ENCODE data around the gene TC2N. TPM values are rescaled to one million over a fixed set of nuclear protein-coding genes. Genes with fewer than 3 reads are reported as not detected.
"Not testable (repeated sequence)": the region's sequence is repeated elsewhere in the genome, so short reads cannot be mapped to it uniquely, and the experiment has no call there.

The TC2N gene
- total RNA-seq, 2 experiments from 2014 or later = 163 to 181 TPM

GRCh38 chr14:91854327-91854934 is 12.9 kb downstream of the TC2N start:
- H3K9me3 Mint-ChIP-seq = no peaks in the 10 kb centered on the region
- H3K27me3 Mint-ChIP-seq = no peaks in the 10 kb centered on the region
- H3K4me1 Mint-ChIP-seq = peaks cover 21% of the 10 kb centered on the region
- no peak overlapping the region for H3K4me3 Mint-ChIP-seq
- H3K27ac Mint-ChIP-seq = no peak overlapping the region
- no peak for ATAC-seq (ENCODE audit: low read depth)
- POLR2A ChIA-PET = no interaction called here
- peaks cover 52% of the 10 kb centered on the region for H3K36me3 Mint-ChIP-seq
- DNase-seq = no peak

- H3K27me3 Mint-ChIP-seq = no peaks in the 10 kb centered on the region
- H3K4me3 Mint-ChIP-seq = no peak overlapping the region
- H3K36me3 Mint-ChIP-seq = peaks cover 49% of the 10 kb centered on the region
- POLR2A ChIA-PET = no interaction called here
- no peak overlapping the region for H3K27ac Mint-ChIP-seq
- DNase-seq (no peak), ATAC-seq (ENCODE audit: low read depth) (no peak)
- peaks cover 2% of the 10 kb centered on the region for H3K9me3 Mint-ChIP-seq
- peaks cover 10% of the 10 kb centered on the region for H3K4me1 Mint-ChIP-seq
Measured at GRCh38 chr14:91851563-91851962, 15.8 kb downstream of the TC2N start.

GRCh38 chr14:91848504-91849001 is 18.8 kb downstream of the TC2N start:
- DNase-seq (no peak), ATAC-seq (ENCODE audit: low read depth) (no peak)
- H3K27ac Mint-ChIP-seq = no peak overlapping the region
- peaks cover 42% of the 10 kb centered on the region for H3K36me3 Mint-ChIP-seq
- no peaks in the 10 kb centered on the region for H3K27me3 Mint-ChIP-seq
- H3K4me1 Mint-ChIP-seq = peaks cover 1% of the 10 kb centered on the region
- no peak overlapping the region for H3K4me3 Mint-ChIP-seq
- POLR2A ChIA-PET = interaction anchor here (0.7 kb wide), 1 partner anchor 11 kb away, joined by 3 read pairs; no protein-coding TSS in a partner anchor
- peaks cover 2% of the 10 kb centered on the region for H3K9me3 Mint-ChIP-seq

DNA sequence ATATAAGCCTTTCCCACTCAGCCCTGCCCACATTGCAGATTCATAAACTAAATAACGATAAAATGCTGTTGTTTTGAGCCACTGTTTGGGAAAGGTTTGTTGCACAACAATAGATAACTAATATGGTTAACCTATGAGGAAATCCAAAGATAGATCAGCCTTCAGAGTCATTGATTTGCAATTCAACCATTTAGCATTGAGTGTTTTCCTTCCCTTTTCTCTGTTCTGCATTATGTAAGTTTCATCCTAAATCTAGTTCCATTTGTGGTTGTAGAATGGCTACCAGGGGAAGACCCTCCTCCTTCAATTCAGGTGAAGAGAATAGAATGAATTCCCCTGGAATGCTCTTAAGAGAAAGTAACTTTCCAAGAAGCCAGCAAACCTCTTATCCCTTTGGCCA is 19.6 kb downstream of the TC2N start:
- H3K27ac Mint-ChIP-seq = no peak overlapping the region
- no peak overlapping the region for H3K4me3 Mint-ChIP-seq
- no peaks in the 10 kb centered on the region for H3K27me3 Mint-ChIP-seq
- peaks cover 49% of the 10 kb centered on the region for H3K36me3 Mint-ChIP-seq
- H3K9me3 Mint-ChIP-seq = peaks cover 2% of the 10 kb centered on the region
- ATAC-seq (ENCODE audit: low read depth) (no peak), DNase-seq (no peak)
- POLR2A ChIA-PET = no interaction called here
- peaks cover 1% of the 10 kb centered on the region for H3K4me1 Mint-ChIP-seq

- H3K4me1 Mint-ChIP-seq = peaks cover 3% of the 10 kb centered on the region
- H3K27me3 Mint-ChIP-seq = no peaks in the 10 kb centered on the region
- no peak overlapping the region for H3K27ac Mint-ChIP-seq
- ATAC-seq (ENCODE audit: low read depth) (no peak), DNase-seq (no peak)
- no peak overlapping the region for H3K4me3 Mint-ChIP-seq
- POLR2A ChIA-PET = interaction anchor here (1.1 kb wide), 1 partner anchor 17 kb away, joined by 5 read pairs; no protein-coding TSS in a partner anchor
- peaks cover 2% of the 10 kb centered on the region for H3K9me3 Mint-ChIP-seq
- H3K36me3 Mint-ChIP-seq = peaks cover 47% of the 10 kb centered on the region
Measured at GRCh38 chr14:91845652-91846051, 21.7 kb downstream of the TC2N start.

- not testable (repeated sequence) for H3K27ac Mint-ChIP-seq, H3K4me1 Mint-ChIP-seq
- H3K36me3 Mint-ChIP-seq = peaks cover 49% of the 10 kb centered on the region
Measured at GRCh38 chr14:91845056-91845455, 22.3 kb downstream of the TC2N start.

GRCh38 chr14:91844029-91844428 is 23.3 kb downstream of the TC2N start:
- Mint-ChIP-seq H3K27ac (no peak overlapping the region), H3K4me1 (peaks cover 13% of the 10 kb centered on the region), H3K27me3 (no peaks in the 10 kb centered on the region), H3K9me3 (peaks cover 4% of the 10 kb centered on the region), H3K4me3 (no peak overlapping the region), H3K36me3 (peaks cover 51% of the 10 kb centered on the region)
- DNase-seq (no peak), ATAC-seq (ENCODE audit: low read depth) (no peak)
- POLR2A ChIA-PET = interaction anchor here (0.7 kb wide), 1 partner anchor 26 kb away, joined by 3 read pairs; no protein-coding TSS in a partner anchor

More at GRCh38 chr14:91845056-91845455, 22.3 kb downstream of the TC2N start:
- POLR2A ChIA-PET = interaction anchor here (1.1 kb wide), 1 partner anchor 18 kb away, joined by 5 read pairs; no protein-coding TSS in a partner anchor
- not testable (repeated sequence) for H3K27me3 Mint-ChIP-seq; H3K4me3 Mint-ChIP-seq; DNase-seq; ATAC-seq (ENCODE audit: low read depth); H3K9me3 Mint-ChIP-seq

DNA sequence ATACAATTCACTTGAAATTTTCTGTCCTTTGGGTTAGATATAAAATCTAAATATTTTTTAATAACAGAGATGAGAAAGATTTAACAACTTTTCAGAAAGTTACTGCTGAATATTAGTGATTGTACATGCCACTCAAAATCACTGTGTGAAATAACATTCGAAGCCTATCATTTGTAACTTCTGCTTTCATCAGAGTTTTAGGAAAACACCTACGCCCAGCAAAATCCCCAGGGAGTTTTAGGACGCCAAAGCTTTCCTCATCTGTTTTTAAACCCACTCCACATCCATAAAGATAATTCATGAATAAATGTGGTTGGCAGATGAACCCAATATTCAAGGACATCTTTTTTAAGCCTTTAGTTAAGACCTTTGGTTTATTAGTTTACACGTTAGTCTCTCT is 23.9 kb downstream of the TC2N start:
- Mint-ChIP-seq H3K4me3 (no peak overlapping the region), H3K4me1 (peaks cover 19% of the 10 kb centered on the region), H3K36me3 (peaks cover 51% of the 10 kb centered on the region)

GRCh38 chr14:91841065-91841464 is 26.3 kb downstream of the TC2N start:
- POLR2A ChIA-PET = no interaction called here
- H3K9me3 Mint-ChIP-seq = peaks cover 3% of the 10 kb centered on the region
- no peak for ATAC-seq (ENCODE audit: low read depth)
- H3K4me3 Mint-ChIP-seq = no peak overlapping the region
- no peaks in the 10 kb centered on the region for H3K27me3 Mint-ChIP-seq
- H3K27ac Mint-ChIP-seq = no peak overlapping the region
- H3K36me3 Mint-ChIP-seq = peaks cover 48% of the 10 kb centered on the region
- peaks cover 29% of the 10 kb centered on the region for H3K4me1 Mint-ChIP-seq
- no peak for DNase-seq

More for the DNA sequence above, 23.9 kb downstream of the TC2N start:
- POLR2A ChIA-PET = no interaction called here
- no peak for ATAC-seq (ENCODE audit: low read depth)
- Mint-ChIP-seq H3K27ac (no peak overlapping the region), H3K27me3 (no peaks in the 10 kb centered on the region), H3K9me3 (peaks cover 3% of the 10 kb centered on the region)
- DNase-seq = no peak

- Mint-ChIP-seq H3K27me3 (peaks cover 8% of the 10 kb centered on the region), H3K27ac (no peak overlapping the region), H3K9me3 (peaks cover 3% of the 10 kb centered on the region), H3K4me3 (no peak overlapping the region), H3K36me3 (peaks cover 47% of the 10 kb centered on the region), H3K4me1 (peaks cover 36% of the 10 kb centered on the region)
- DNase-seq (no peak), ATAC-seq (ENCODE audit: low read depth) (no peak)
- POLR2A ChIA-PET = interaction anchor here (1.6 kb wide), 1 partner anchor 28 kb away, joined by 4 read pairs; the partner anchor contains the start of gene TC2N
Measured at GRCh38 chr14:91839749-91840148, 27.6 kb downstream of the TC2N start.

DNA sequence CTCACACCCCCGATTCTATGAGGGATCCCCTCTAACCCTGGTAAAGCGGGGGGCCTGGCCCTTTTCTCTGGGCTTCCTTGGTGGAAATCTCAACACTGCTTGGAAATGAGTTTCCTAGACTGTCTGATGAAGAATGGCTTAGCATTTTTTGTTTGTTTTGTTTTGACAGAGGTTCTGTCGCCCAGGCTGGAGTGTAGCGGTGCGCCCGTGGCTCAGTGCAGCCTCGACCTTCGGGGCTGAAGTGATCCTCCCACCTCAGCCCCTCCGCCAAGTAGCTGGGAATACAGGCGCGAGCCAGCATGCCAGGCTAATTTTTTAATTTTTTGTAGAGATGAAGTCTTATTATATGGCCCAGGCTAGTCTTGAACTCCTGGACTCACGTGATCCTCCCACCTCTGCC is 30.3 kb downstream of the TC2N start:
- Mint-ChIP-seq H3K36me3 (peaks cover 41% of the 10 kb centered on the region), H3K4me1 (peaks cover 46% of the 10 kb centered on the region), H3K27ac (peak overlapping the region; percentile 28), H3K9me3 (peaks cover 3% of the 10 kb centered on the region), H3K27me3 (peaks cover 18% of the 10 kb centered on the region), H3K4me3 (peak overlapping the region; percentile 92)
- DNase-seq = no peak
- POLR2A ChIA-PET = no interaction called here
- ATAC-seq (ENCODE audit: low read depth) = no peak

DNA sequence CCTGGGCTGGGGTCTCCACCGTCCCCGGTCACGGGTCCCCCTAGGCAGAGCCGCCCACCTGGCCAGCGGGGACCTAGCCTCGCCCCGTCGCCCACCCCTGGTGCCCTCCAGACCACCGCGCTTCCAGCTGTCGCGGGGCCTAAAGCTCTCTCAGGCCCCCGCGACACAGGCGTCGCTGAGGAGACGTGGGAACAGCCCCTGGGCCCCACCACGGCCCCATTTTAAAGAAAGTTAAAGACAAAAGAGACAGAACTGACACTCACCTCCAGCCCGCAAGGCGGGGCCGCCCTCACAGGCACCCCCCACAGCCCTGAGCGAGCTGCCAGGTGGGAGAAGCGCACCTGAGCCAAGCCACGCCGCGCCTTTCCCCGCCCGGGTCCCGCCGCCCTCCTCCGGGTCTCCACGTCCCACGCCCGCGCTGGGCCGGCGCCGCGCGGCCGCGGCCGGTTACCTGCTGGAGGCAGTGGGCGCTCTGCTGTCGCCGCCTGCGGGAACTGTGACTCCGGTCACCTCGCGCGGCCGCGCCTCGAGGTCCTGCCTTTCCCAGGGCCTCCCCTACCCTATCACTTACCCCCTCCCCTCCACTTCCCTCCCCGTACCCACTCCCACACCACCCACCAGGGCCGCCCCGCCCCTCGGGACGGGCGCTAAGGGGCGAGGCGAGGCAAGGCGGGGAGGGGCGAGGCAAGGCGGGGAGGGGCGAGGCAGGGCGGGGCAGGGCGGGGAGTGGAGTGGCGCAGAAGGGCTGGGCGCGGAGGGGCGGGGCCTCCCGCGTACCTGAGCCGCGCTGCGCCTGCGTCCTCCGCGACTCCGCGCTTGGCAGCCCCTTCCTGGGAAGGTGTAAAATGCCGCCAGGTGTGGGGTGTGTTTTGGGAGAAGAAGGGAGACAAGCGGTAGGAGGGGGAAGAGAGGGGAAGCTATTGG is 31.2 kb downstream of the TC2N start:
- Mint-ChIP-seq H3K27ac (peak overlapping the region; percentile 77), H3K36me3 (peaks cover 33% of the 10 kb centered on the region)
- POLR2A ChIA-PET = interaction anchor here (0.9 to 1.6 kb wide), 5 partner anchors 31 to 121 kb away, joined by 3 to 11 read pairs (median 3); partner anchors contain the start of gene TC2N

DNA sequence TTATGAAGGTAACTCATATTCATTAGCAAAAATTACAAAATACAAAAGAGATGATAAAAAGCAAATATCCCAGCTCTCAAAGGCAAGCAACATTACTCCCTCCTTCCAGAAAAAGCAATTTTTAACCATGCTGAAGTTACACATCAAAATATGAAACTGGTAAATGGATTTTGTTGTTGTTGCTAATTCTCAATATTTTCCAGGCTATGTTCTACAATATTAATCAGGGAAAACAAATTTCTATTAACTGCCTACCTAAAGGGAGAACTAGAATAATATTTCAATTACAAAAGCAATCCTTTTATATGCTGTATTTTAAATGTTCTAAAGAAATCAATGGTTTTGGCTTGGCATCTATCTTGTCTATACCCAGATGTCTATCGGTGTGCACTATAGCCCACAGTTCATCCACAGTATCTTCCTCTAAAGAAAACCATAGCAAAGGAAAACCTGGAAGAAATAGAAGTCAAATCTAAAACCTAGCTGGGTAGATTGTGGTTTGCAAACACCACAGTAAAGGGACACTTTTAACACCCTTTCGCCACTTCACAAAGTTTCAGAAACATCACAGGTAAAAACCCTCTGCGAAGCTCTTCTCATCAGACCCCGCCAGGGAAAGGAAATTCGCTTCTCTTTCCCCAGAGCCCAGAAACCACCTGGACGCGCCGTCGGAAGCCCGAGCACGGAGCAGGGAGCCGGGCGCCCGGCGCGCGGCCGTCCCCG is 32.0 kb downstream of the TC2N start:
- ATAC-seq (ENCODE audit: low read depth) = peak; percentile 30
- Mint-ChIP-seq H3K4me1 (peaks cover 44% of the 10 kb centered on the region), H3K36me3 (peaks cover 31% of the 10 kb centered on the region), H3K4me3 (peak overlapping the region; percentile 72), H3K27me3 (peaks cover 20% of the 10 kb centered on the region), H3K9me3 (peaks cover 4% of the 10 kb centered on the region), H3K27ac (peak overlapping the region; percentile 31)
- POLR2A ChIA-PET = interaction anchor here (0.6 to 1.6 kb wide), 6 partner anchors 32 to 218 kb away, joined by 3 to 11 read pairs (median 3); partner anchors contain the start of gene TC2N
- no peak for DNase-seq

More for the DNA sequence above, 31.2 kb downstream of the TC2N start:
- Mint-ChIP-seq H3K4me1 (peaks cover 46% of the 10 kb centered on the region), H3K27me3 (peaks cover 18% of the 10 kb centered on the region), H3K4me3 (peak overlapping the region; percentile 92), H3K9me3 (peaks cover 3% of the 10 kb centered on the region)
- peak; percentile 85 for ATAC-seq (ENCODE audit: low read depth)
- peak; percentile 86 for DNase-seq

Measured in activated naive CD8-positive, alpha-beta T cell treated with anti-CD3 and anti-CD28 coated beads, Interleukin-2, amount 10 ng/mL, durations not matched to agents 7 days and 5 days (primary cell).